HL-60 (cell line): Measurements from ENCODE around the gene ZXDA.

Experiments
- DNase-seq, 2 experiments: peaks; one replicate each; pipeline ENCODE4 v3.0.0-alpha.2; 2010 to 2020; ENCODE audit warnings: low read depth in 1 of 2, low spot score in 1 of 2
- H3K27ac ChIP-seq: fragments of 250-450 bp; sonication (Bioruptor Pico); replicated peaks from 2 replicates; pipeline ENCODE4 v1.5.1; 2020; ENCODE audit warnings: mild to moderate bottlenecking, moderate library complexity
- H3K27me3 ChIP-seq: fragments of 250-450 bp; sonication (Bioruptor Pico); 2 replicates; pipeline ENCODE4 v1.5.1; 2021; ENCODE audit warnings: mild to moderate bottlenecking, moderate library complexity; ENCODE audit not compliant: insufficient read depth, poor library complexity, severe bottlenecking
- H3K4me3 ChIP-seq: replicated peaks from 2 replicates; pipeline ENCODE4 v1.5.1; 2011; ENCODE audit warnings: mild to moderate bottlenecking, control low read depth, low read length; ENCODE audit not compliant: insufficient read depth
- CTCF ChIP-seq: IDR thresholded peaks from one replicate; pipeline ENCODE4 v1.5.1; 2011; ENCODE audit warnings: low read length, control low read depth, inconsistent platforms; ENCODE audit not compliant: insufficient read depth
- GABPA ChIP-seq: IDR thresholded peaks from 2 replicates; pipeline ENCODE4 v1.6.1; 2012; ENCODE audit warnings: low read depth
- POLR2AphosphoS5 ChIP-seq: IDR thresholded peaks from 2 replicates; pipeline ENCODE4 v1.6.1; 2012; ENCODE audit warnings: low read depth
- REST ChIP-seq: IDR thresholded peaks from 2 replicates; pipeline ENCODE4 v1.6.1; 2012; ENCODE audit warnings: low read depth; ENCODE audit not compliant: insufficient replicate concordance
- SPI1 ChIP-seq: IDR thresholded peaks from 2 replicates; pipeline ENCODE4 v1.6.1; 2012; ENCODE audit warnings: low read depth, mild to moderate bottlenecking, borderline replicate concordance

Gene ZXDA

GRCh38 chrX:57932266-57932665, 22.0 kb upstream of the ZXDA start:
- no peak overlapping the region for H3K27ac ChIP-seq
- no peaks in the 10 kb centered on the region for H3K27me3 ChIP-seq
- TF ChIP-seq REST: no peak
- no peak for TF ChIP-seq CTCF
- no peak for TF ChIP-seq SPI1
- TF ChIP-seq POLR2AphosphoS5: no peak
- TF ChIP-seq GABPA: no peak
- DNase-seq: no peak
- H3K4me3 ChIP-seq: no peak overlapping the region

- TF ChIP-seq CTCF: no peak
- TF ChIP-seq POLR2AphosphoS5: no peak
- TF ChIP-seq REST: no peak
- no peak for TF ChIP-seq SPI1
- no peak for TF ChIP-seq GABPA
- DNase-seq: no peak
- no peak overlapping the region for H3K27ac ChIP-seq
Observed at GRCh38 chrX:57930051-57930450, 19.8 kb upstream of the ZXDA start.

GRCh38 chrX:57929373-57929772, 19.1 kb upstream of the ZXDA start:
- peak in 1 of 2 experiments; percentile 8 for DNase-seq
- Histone ChIP-seq H3K4me3 (no peak overlapping the region), H3K27me3 (no peaks in the 10 kb centered on the region), H3K27ac (no peak overlapping the region)
- TF ChIP-seq REST (no peak), CTCF (no peak), POLR2AphosphoS5 (no peak), GABPA (no peak), SPI1 (no peak)

More at GRCh38 chrX:57930051-57930450, 19.8 kb upstream of the ZXDA start:
- H3K27me3 ChIP-seq: no peaks in the 10 kb centered on the region
- no peak overlapping the region for H3K4me3 ChIP-seq
